ENCODE results near the gene HBG2.

GRCh38 chr11:5283882-5284281 lies 29.3 kb upstream of the HBG2 start:
- TF ChIP-seq POLR2A (IDR thresholded peaks at IDR 0.05): no peak
- no peak for TF ChIP-seq CTCF (IDR thresholded peaks at IDR 0.05)
- no peak for TF ChIP-seq POLR2AphosphoS5 (IDR thresholded peaks at IDR 0.05)
